SU-DHL-6 (cell line): ENCODE results near the gene METTL17.

Experiments used
- CTCF ChIP-seq: fragments of 200-600 bp; sonication (generic); IDR thresholded peaks from one replicate; pipeline ENCODE4 v1.5.1; 2017; ENCODE audit warnings: antibody characterized with exemption, mild to moderate bottlenecking, low read length, moderate library complexity; ENCODE audit not compliant: insufficient read depth, poor library complexity, severe bottlenecking
- EZH2phosphoT487 ChIP-seq: fragments of 200-600 bp; sonication (generic), shearing (Covaris generic); conservative IDR thresholded peaks from 2 replicates; pipeline ENCODE4 v1.6.1; 2018; ENCODE audit warnings: mild to moderate bottlenecking, antibody characterized with exemption, low read length, moderate library complexity, mixed read lengths

- TF ChIP-seq EZH2phosphoT487, result no peak
- TF ChIP-seq CTCF, result no peak
Measured at GRCh38 chr14:21018286-21018685, 28.5 kb downstream of the METTL17 start.
